GM12874 (cell line): ENCODE data around the gene CTSF.

Source experiments
- TF ChIP-seq, protein P1 (sequence below): IDR thresholded peaks from 2 replicates; pipeline ENCODE4 v1.5.1; 2011; ENCODE audit warnings: low read depth, mild to moderate bottlenecking, control low read depth, low read length, moderate library complexity; ENCODE audit not compliant: insufficient read depth

CTSF gene

DNA sequence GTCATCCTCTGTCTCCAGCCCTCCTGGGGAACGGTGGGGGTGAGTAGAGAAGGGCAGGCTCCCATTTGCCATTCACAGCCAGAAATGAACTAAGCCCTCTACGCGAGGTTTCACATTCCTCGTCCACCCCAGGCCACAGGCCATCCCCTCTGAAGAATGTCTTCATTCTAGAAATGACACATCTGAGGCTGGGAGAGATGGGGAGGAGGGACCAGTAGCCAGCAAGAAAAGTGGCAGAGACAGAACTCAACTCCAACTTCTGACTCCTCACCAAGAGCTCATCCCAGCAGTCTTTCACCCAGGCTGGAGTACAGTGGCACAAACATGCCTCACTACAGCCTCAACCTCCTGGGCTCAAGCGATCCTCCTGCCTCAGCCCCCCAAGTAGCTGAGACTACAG lies 3.4 kb downstream of the CTSF start:
- TF ChIP-seq, protein P1, sequence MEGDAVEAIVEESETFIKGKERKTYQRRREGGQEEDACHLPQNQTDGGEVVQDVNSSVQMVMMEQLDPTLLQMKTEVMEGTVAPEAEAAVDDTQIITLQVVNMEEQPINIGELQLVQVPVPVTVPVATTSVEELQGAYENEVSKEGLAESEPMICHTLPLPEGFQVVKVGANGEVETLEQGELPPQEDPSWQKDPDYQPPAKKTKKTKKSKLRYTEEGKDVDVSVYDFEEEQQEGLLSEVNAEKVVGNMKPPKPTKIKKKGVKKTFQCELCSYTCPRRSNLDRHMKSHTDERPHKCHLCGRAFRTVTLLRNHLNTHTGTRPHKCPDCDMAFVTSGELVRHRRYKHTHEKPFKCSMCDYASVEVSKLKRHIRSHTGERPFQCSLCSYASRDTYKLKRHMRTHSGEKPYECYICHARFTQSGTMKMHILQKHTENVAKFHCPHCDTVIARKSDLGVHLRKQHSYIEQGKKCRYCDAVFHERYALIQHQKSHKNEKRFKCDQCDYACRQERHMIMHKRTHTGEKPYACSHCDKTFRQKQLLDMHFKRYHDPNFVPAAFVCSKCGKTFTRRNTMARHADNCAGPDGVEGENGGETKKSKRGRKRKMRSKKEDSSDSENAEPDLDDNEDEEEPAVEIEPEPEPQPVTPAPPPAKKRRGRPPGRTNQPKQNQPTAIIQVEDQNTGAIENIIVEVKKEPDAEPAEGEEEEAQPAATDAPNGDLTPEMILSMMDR: no peak

DNA sequence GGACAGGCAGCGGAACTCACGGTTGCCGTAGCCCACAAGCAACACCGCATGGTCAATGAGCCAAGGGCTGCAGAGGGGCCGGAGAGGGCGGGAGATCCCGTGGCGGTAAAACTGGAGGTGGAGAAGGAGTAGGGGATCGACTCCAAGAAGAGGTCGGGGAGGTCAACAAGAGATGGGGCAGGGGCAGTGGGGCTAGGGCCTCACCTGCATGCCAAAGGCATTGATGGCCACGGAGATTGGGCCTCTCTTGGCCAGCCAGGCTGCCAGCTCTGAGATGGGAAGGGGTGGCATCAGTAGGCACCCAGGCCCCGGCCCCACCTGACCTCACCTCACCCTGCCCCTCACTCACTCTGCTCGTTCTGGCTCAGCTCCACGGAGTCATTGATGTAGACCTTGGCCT lies 3.9 kb downstream of the CTSF start:
- TF ChIP-seq, protein P1: no peak

DNA sequence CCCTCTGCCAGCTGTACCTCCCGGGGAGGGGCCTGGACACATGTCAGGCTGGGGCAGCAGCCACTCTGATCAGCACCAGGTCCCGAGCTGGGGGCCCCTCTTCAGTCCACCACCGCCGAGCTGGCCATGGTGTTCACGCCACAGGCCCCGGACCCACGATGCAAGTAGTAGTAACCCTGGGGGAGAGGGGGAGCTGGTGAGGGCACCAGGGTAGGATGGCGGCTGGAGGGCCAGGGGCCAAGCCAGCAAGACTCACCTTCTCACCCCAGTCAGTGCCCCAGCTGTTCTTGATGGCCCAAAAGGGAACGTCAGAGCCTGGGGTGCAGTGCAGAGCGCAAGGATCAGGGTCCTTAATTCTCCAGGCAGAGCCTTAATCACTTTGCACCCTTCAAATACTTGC lies 4.6 kb downstream of the CTSF start:
- TF ChIP-seq, protein P1: no peak

DNA sequence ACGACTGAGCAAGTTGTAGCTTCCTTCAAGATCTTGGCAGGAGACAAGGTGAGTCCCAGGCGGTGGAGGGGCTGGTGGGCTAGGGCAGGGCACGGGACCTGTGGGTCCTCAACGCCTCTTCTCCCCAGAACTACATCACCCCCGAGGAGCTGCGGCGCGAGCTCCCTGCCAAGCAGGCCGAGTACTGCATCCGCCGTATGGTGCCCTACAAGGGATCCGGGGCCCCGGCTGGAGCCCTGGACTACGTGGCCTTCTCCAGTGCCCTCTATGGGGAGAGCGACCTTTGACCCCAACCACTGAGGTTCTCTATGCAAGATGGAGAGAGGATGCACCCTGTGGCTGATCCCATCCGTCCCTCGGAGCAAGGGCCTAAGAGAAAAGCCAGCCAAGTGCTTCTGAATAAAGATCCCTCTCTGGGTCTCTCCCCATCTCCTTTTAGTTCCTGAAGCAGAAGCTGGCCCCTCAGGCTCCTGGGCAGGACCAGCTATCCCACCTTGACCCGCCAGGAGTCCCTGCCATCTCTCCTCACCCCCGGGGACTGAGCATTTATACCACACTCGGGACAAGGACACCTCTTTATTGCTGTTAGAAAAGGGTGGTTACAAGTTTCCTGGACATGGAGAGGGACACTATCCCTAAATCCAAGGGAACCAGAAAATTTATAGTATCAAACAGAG lies 5.4 kb downstream of the CTSF start:
- TF ChIP-seq, protein P1: no peak

DNA sequence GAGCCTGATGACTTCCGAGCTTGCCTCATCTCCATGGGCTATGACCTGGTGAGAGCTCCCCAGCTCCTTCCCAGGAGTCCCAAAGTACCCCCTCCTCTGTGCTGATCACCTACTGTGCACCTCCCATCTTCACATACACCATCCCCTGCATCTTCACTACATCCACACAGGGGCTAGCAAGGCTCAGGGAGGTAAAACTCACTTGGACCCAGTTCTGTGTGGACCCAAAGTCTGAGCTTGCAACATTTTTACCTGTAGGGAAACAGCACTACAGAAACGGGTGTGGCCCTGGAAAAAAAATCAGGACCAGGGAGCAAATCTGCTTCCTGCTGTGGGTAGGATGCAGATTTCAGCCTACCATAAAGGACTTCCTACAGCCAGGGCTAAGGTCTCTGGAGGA lies 6.1 kb downstream of the CTSF start:
- TF ChIP-seq, protein P1: no peak

DNA sequence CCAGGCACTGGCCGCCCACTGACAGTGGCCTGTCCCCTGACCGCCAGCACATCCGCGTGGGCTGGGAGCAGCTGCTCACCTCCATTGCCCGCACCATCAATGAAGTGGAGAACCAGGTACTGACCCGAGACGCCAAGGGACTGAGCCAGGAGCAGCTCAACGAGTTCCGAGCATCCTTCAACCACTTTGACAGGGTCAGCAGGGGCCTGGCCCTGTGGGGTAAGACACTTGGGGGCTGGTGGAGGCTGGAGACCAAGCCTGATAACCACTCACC lies 6.5 kb downstream of the CTSF start:
- TF ChIP-seq, protein P1: no peak

DNA sequence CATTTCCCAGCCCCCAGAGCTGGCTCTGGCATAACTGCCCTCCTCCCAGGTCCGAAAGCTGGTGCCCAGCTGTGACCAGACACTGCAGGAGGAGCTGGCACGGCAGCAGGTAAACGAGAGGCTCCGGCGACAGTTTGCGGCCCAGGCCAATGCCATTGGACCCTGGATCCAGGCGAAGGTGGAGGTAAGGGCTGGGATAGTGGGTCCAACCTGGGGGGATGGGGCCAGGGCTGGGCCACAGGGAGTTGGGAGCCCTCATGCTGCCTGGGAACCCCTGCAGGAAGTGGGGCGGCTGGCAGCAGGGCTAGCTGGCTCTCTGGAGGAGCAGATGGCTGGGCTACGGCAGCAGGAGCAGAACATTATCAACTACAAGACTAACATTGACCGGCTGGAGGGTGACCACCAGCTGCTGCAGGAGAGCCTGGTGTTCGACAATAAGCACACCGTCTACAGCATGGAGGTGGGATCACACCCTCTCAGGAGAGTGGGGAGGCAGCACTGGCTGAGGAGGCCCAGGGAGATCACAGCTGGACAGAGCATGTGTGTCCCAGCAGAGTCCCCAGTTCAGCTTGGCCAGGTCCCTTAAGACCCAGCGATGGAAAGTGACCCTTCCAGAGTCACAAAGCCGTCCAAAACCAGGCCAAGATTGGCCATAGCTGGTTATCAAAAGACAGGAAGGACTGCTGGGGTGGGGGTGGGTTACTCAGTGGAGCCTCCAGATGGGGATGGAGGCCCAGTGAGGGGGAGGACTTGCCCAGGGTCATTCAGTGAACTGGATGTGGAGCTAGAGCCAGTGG lies 7.0 kb downstream of the CTSF start:
- TF ChIP-seq, protein P1: no peak
